ENCODE measurements around the gene ANO2. TPM values are rescaled to one million over a fixed set of nuclear protein-coding genes. Genes with fewer than 3 reads are reported as not detected.

Gene ANO2
- total RNA-seq, 2 donors from 2014 or later, result 14.3 to 28.5 TPM

- peaks cover 7% of the 10 kb centered on the region for H3K4me1 ChIP-seq (ENCODE audit: control insufficient read depth, insufficient read depth, low read length)
- H3K27me3 Mint-ChIP-seq (ENCODE audit: insufficient read depth), result peaks cover 69% of the 10 kb centered on the region
- H3K36me3 Mint-ChIP-seq (ENCODE audit: low read depth), result peaks cover 37% of the 10 kb centered on the region
Measured at GRCh38 chr12:5691943-5692342, 253.1 kb downstream of the ANO2 start.

GRCh38 chr12:5690240-5690639 lies 254.8 kb downstream of the ANO2 start:
- no peak overlapping the region for H3K27ac ChIP-seq (ENCODE audit: low read depth, low read length)
- 50 to 93% methylated on average over 1 of the region's 1 CpG for WGBS, 2 experiments (ENCODE audit: insufficient coverage in 1 of 2, insufficient read length in 1 of 2)
- Mint-ChIP-seq H3K27me3 (ENCODE audit: insufficient read depth) (peaks cover 86% of the 10 kb centered on the region), H3K4me1 (peaks cover 25% of the 10 kb centered on the region), H3K27ac (no peak overlapping the region), H3K36me3 (ENCODE audit: low read depth) (peaks cover 29% of the 10 kb centered on the region), H3K9me3 (peaks cover 20% of the 10 kb centered on the region), H3K4me3 (no peak overlapping the region)
- no peak for TF ChIP-seq CTCF (conservative IDR thresholded peaks at IDR 0.05)
- no peak overlapping the region for H3K4me3 ChIP-seq (ENCODE audit: low read length)
- no peak overlapping the region for H3K9ac ChIP-seq (ENCODE audit: extremely low read depth, low read length, poor library complexity, severe bottlenecking)
- DNase-seq, result no peak
- peaks cover 7% of the 10 kb centered on the region for H3K4me1 ChIP-seq (ENCODE audit: control insufficient read depth, insufficient read depth, low read length)
- H3K27me3 ChIP-seq (ENCODE audit: control insufficient read depth, insufficient read depth, low read length, poor library complexity, severe bottlenecking), result peaks cover 95% of the 10 kb centered on the region
- H3K36me3 ChIP-seq (ENCODE audit: control insufficient read depth, insufficient read depth, low read length), result no peaks in the 10 kb centered on the region
- peaks cover 22% of the 10 kb centered on the region for H3K9me3 ChIP-seq (ENCODE audit: control insufficient read depth, low read length)

More at GRCh38 chr12:5691943-5692342, 253.1 kb downstream of the ANO2 start:
- H3K4me1 Mint-ChIP-seq, result peaks cover 25% of the 10 kb centered on the region
- 87 to 95% methylated on average over 6 of the region's 6 CpGs for WGBS, 2 experiments (ENCODE audit: insufficient coverage in 1 of 2, insufficient read length in 1 of 2)
- H3K4me3 Mint-ChIP-seq, result no peak overlapping the region
- Histone ChIP-seq H3K9me3 (ENCODE audit: control insufficient read depth, low read length) (peaks cover 28% of the 10 kb centered on the region), H3K27ac (ENCODE audit: low read depth, low read length) (no peak overlapping the region), H3K4me3 (ENCODE audit: low read length) (no peak overlapping the region), H3K9ac (ENCODE audit: extremely low read depth, low read length, poor library complexity, severe bottlenecking) (no peak overlapping the region), H3K27me3 (ENCODE audit: control insufficient read depth, insufficient read depth, low read length, poor library complexity, severe bottlenecking) (peaks cover 78% of the 10 kb centered on the region), H3K36me3 (ENCODE audit: control insufficient read depth, insufficient read depth, low read length) (no peaks in the 10 kb centered on the region)
- H3K27ac Mint-ChIP-seq, result no peak overlapping the region
- H3K9me3 Mint-ChIP-seq, result peaks cover 34% of the 10 kb centered on the region
- TF ChIP-seq CTCF (conservative IDR thresholded peaks at IDR 0.05), result no peak
- DNase-seq, result no peak

GRCh38 chr12:5689773-5690172 lies 255.3 kb downstream of the ANO2 start:
- peaks cover 90% of the 10 kb centered on the region for H3K27me3 Mint-ChIP-seq (ENCODE audit: insufficient read depth)
- H3K36me3 Mint-ChIP-seq (ENCODE audit: low read depth), result peaks cover 24% of the 10 kb centered on the region
- Histone ChIP-seq H3K4me1 (ENCODE audit: control insufficient read depth, insufficient read depth, low read length) (peaks cover 7% of the 10 kb centered on the region), H3K27me3 (ENCODE audit: control insufficient read depth, insufficient read depth, low read length, poor library complexity, severe bottlenecking) (peaks cover 99% of the 10 kb centered on the region), H3K27ac (ENCODE audit: low read depth, low read length) (no peak overlapping the region), H3K36me3 (ENCODE audit: control insufficient read depth, insufficient read depth, low read length) (no peaks in the 10 kb centered on the region), H3K4me3 (ENCODE audit: low read length) (no peak overlapping the region), H3K9me3 (ENCODE audit: control insufficient read depth, low read length) (peaks cover 19% of the 10 kb centered on the region), H3K9ac (ENCODE audit: extremely low read depth, low read length, poor library complexity, severe bottlenecking) (no peak overlapping the region)
- peaks cover 25% of the 10 kb centered on the region for H3K4me1 Mint-ChIP-seq
- peak; percentile 73 for TF ChIP-seq CTCF (conservative IDR thresholded peaks at IDR 0.05)
- H3K27ac Mint-ChIP-seq, result no peak overlapping the region
- WGBS, 2 experiments (ENCODE audit: insufficient coverage in 1 of 2, insufficient read length in 1 of 2), result 96% methylated on average over 1 of the region's 1 CpG; no CpG with 5 or more reads in 1 of the 2 experiments
- H3K4me3 Mint-ChIP-seq, result no peak overlapping the region
- peak; percentile 65 for DNase-seq
- H3K9me3 Mint-ChIP-seq, result peaks cover 15% of the 10 kb centered on the region

Data from endodermal cell (in vitro differentiated cells).